CD4-positive, CD25-positive, alpha-beta regulatory T cell (primary cell): ENCODE measurements around the gene USP5. TPM values are rescaled to one million over a fixed set of nuclear protein-coding genes. Genes with fewer than 3 reads are reported as not detected.
A peak's percentile ranks its signal among the peaks of the same experiment; 100 is the strongest.
"Not testable (repeated sequence)": the region's sequence is repeated elsewhere in the genome, so short reads cannot be mapped to it uniquely, and the experiment has no call there.

Experiments used
- ATAC-seq, 2 donors: fragments of 150-1000 bp; cut with Tn5 transposase; one replicate each; pipeline ENCODE4 v1.10.0; 2021; ENCODE audit warnings: low read depth in 2 of 2, moderate number of reproducible peaks in 2 of 2, moderate library complexity in 1 of 2
- DNase-seq, 3 donors: peaks; one replicate each; pipeline versions ENCODE4 v3.0.0 to v3.0.0-alpha.2; 2012 to 2022; ENCODE audit warnings: mixed read lengths in 1 of 3
- H3K27ac ChIP-seq: one replicate; pipeline ENCODE4 v1.7.0; 2013; ENCODE audit warnings: mild to moderate bottlenecking, low read length; ENCODE audit not compliant: insufficient read depth, poor library complexity, severe bottlenecking
- H3K27me3 ChIP-seq: one replicate; pipeline ENCODE4 v1.7.0; 2013; ENCODE audit warnings: low read length; ENCODE audit not compliant: control insufficient read depth, insufficient read depth
- H3K36me3 ChIP-seq: one replicate; pipeline ENCODE4 v1.7.0; 2013; ENCODE audit warnings: mild to moderate bottlenecking, low read length, moderate library complexity; ENCODE audit not compliant: control insufficient read depth, insufficient read depth
- H3K4me1 ChIP-seq: 2 replicates; pipeline ENCODE4 v1.7.0; 2013; ENCODE audit warnings: mild to moderate bottlenecking, low read length; ENCODE audit not compliant: insufficient read depth, control insufficient read depth, poor library complexity, severe bottlenecking
- H3K4me3 ChIP-seq: one replicate; pipeline ENCODE4 v1.7.0; 2013; ENCODE audit warnings: low read depth, mild to moderate bottlenecking, low read length, moderate library complexity
- H3K9me3 ChIP-seq, 2 experiments: 1 replicate in 1 of 2; 2 replicates in 1 of 2; pipeline ENCODE4 v1.7.0; 2013; ENCODE audit warnings: low read length in 2 of 2, mild to moderate bottlenecking in 1 of 2, moderate library complexity in 1 of 2; ENCODE audit not compliant: control insufficient read depth in 2 of 2
- H3K27ac Mint-ChIP-seq, 3 donors: one replicate each; pipeline ENCODE4 v1.8.0; 2020 to 2022; ENCODE audit warnings: mild to moderate bottlenecking in 3 of 3, mixed read lengths in 3 of 3, moderate library complexity in 2 of 3
- H3K27me3 Mint-ChIP-seq: one replicate; pipeline ENCODE4 v1.8.0; 2022; ENCODE audit warnings: mild to moderate bottlenecking, mixed read lengths
- H3K36me3 Mint-ChIP-seq: one replicate; pipeline ENCODE4 v1.8.0; 2020; ENCODE audit warnings: mixed read lengths
- H3K4me1 Mint-ChIP-seq, 4 donors: one replicate each; pipeline ENCODE4 v1.8.0; 2020 to 2022; ENCODE audit warnings: mixed read lengths in 4 of 4, mild to moderate bottlenecking in 1 of 4
- H3K4me3 Mint-ChIP-seq, 4 donors: one replicate each; pipeline ENCODE4 v1.8.0; 2020 to 2022; ENCODE audit warnings: mild to moderate bottlenecking in 4 of 4, mixed read lengths in 4 of 4, moderate library complexity in 3 of 4
- H3K9me3 Mint-ChIP-seq, 7 donors: one replicate each; pipeline ENCODE4 v1.8.0; 2020 to 2022; ENCODE audit warnings: mixed read lengths in 7 of 7, mild to moderate bottlenecking in 3 of 7, moderate library complexity in 2 of 7
- polyA plus RNA-seq, 4 donors: library from polyadenylated mRNA; unstranded; fragments of 300-500 nt; fragmentation: Illumina TruSeq; gene quantifications; one replicate each; pipeline ENCODE4 v1.2.3, GENCODE V29; 2021
- total RNA-seq: library from RNA; stranded (reverse); gene quantifications from one replicate; pipeline ENCODE4 v1.2.3, GENCODE V29; 2022

USP5 gene
- total and polyA plus RNA-seq, 5 donors from 2014 or later, result 44.4 to 63.5 (median 50.0) TPM

GRCh38 chr12:6869049-6870021 is 17.4 kb downstream of the USP5 start:
- Histone ChIP-seq H3K4me1 (peaks cover 62% of the 10 kb centered on the region), H3K27me3 (no peaks in the 10 kb centered on the region), H3K4me3 (peak overlapping the region; percentile 69), H3K27ac (peak overlapping the region; percentile 78), H3K36me3 (peaks cover 12% of the 10 kb centered on the region), H3K9me3 (no peaks in the 10 kb centered on the region)
- Mint-ChIP-seq H3K4me1 (peaks cover 3 to 63% (median 37%) of the 10 kb centered on the region in 4 donors), H3K27ac (peak overlapping the region; percentile 84 to 90 (median 90)), H3K36me3 (peaks cover 15% of the 10 kb centered on the region), H3K4me3 (peak overlapping the region; percentile 89 to 93 (median 92)), H3K27me3 (no peaks in the 10 kb centered on the region), H3K9me3 (no peaks in the 10 kb centered on the region)
- ATAC-seq, result no peak
- peak; percentile 76 to 88 (median 84) for DNase-seq

- Mint-ChIP-seq H3K4me3 (peak overlapping the region; percentile 11 to 96 (median 62)), H3K36me3 (peaks cover 10% of the 10 kb centered on the region), H3K4me1 (peaks cover 3 to 71% (median 41%) of the 10 kb centered on the region in 4 donors)
- H3K9me3 ChIP-seq, H3K27me3 Mint-ChIP-seq, H3K27ac Mint-ChIP-seq, H3K27me3 ChIP-seq, H3K9me3 Mint-ChIP-seq, DNase-seq, ATAC-seq, H3K27ac ChIP-seq, H3K4me3 ChIP-seq: not testable (repeated sequence)
- Histone ChIP-seq H3K4me1 (peaks cover 62% of the 10 kb centered on the region), H3K36me3 (peaks cover 12% of the 10 kb centered on the region)
Observed at GRCh38 chr12:6870304-6870703, 18.4 kb downstream of the USP5 start.

- DNase-seq, result peak in 2 of 3 donors; percentile 25 to 74
- Mint-ChIP-seq H3K4me1 (peaks cover 3 to 75% (median 41%) of the 10 kb centered on the region in 4 donors), H3K4me3 (peak overlapping the region; percentile 90 to 96 (median 94)), H3K27ac (peak overlapping the region; percentile 82 to 92 (median 88)), H3K36me3 (peaks cover 14% of the 10 kb centered on the region), H3K9me3 (no peaks in the 10 kb centered on the region), H3K27me3 (no peaks in the 10 kb centered on the region)
- no peaks in the 10 kb centered on the region for H3K9me3 ChIP-seq
- H3K36me3 ChIP-seq, result peaks cover 8% of the 10 kb centered on the region
- peak overlapping the region; percentile 74 for H3K4me3 ChIP-seq
- peaks cover 62% of the 10 kb centered on the region for H3K4me1 ChIP-seq
- peak overlapping the region; percentile 85 for H3K27ac ChIP-seq
- no peaks in the 10 kb centered on the region for H3K27me3 ChIP-seq
- no peak for ATAC-seq
Observed at GRCh38 chr12:6871052-6871957, 19.4 kb downstream of the USP5 start.

- Histone ChIP-seq H3K4me1 (peaks cover 54% of the 10 kb centered on the region), H3K27ac (peak overlapping the region; percentile 85), H3K9me3 (no peaks in the 10 kb centered on the region), H3K27me3 (no peaks in the 10 kb centered on the region), H3K36me3 (peaks cover 8% of the 10 kb centered on the region), H3K4me3 (peak overlapping the region; percentile 75)
- peaks cover 14% of the 10 kb centered on the region for H3K36me3 Mint-ChIP-seq
- no peaks in the 10 kb centered on the region for H3K27me3 Mint-ChIP-seq
- no peaks in the 10 kb centered on the region for H3K9me3 Mint-ChIP-seq
- peak overlapping the region; percentile 32 to 92 (median 88) for H3K27ac Mint-ChIP-seq
- ATAC-seq (peak; percentile 34 to 40), DNase-seq (peak; percentile 76 to 86 (median 83))
- peak overlapping the region; percentile 90 to 96 (median 94) for H3K4me3 Mint-ChIP-seq
- H3K4me1 Mint-ChIP-seq, result peaks cover 7 to 66% (median 40%) of the 10 kb centered on the region in 4 donors
Observed at GRCh38 chr12:6872073-6873048, 20.4 kb downstream of the USP5 start.

GRCh38 chr12:6873094-6874014 is 21.4 kb downstream of the USP5 start, which contains the start of gene SPSB2:
TSS of gene SPSB2 (minus strand) at chr12:6873303. CDS start at chr12:6872901, 402 bp downstream.
- no peaks in the 10 kb centered on the region for H3K9me3 ChIP-seq
- peaks cover 8% of the 10 kb centered on the region for H3K36me3 ChIP-seq
- Mint-ChIP-seq H3K4me3 (peak within 1 kb of the TSS; percentile 90 to 96 (median 94)), H3K27ac (peak within 1 kb of the TSS; percentile 32 to 92 (median 90)), H3K27me3 (no peaks in the 10 kb centered on the region), H3K9me3 (no peaks in the 10 kb centered on the region), H3K4me1 (peaks cover 9 to 62% (median 37%) of the 10 kb centered on the region in 4 donors), H3K36me3 (peaks cover 14% of the 10 kb centered on the region)
- no peaks in the 10 kb centered on the region for H3K27me3 ChIP-seq
- DNase-seq, result peak; percentile 98 to 99 (median 98)
- H3K4me1 ChIP-seq, result peaks cover 50% of the 10 kb centered on the region
- peak within 1 kb of the TSS; percentile 85 for H3K27ac ChIP-seq
- H3K4me3 ChIP-seq, result peak within 1 kb of the TSS; percentile 85
- ATAC-seq, result peak; percentile 91 to 93

GRCh38 chr12:6874015-6874368 is 22.0 kb downstream of the USP5 start:
- H3K27me3 ChIP-seq, ATAC-seq, H3K9me3 ChIP-seq, H3K36me3 ChIP-seq, DNase-seq, H3K9me3 Mint-ChIP-seq, H3K27me3 Mint-ChIP-seq: not testable (repeated sequence)
- Histone ChIP-seq H3K4me3 (peak overlapping the region; percentile 85), H3K4me1 (peaks cover 44% of the 10 kb centered on the region), H3K27ac (peak overlapping the region; percentile 74)
- Mint-ChIP-seq H3K27ac (peak overlapping the region; percentile 14 to 90 (median 84)), H3K36me3 (peaks cover 14% of the 10 kb centered on the region), H3K4me3 (peak overlapping the region; percentile 90 to 96 (median 94)), H3K4me1 (peaks cover 9 to 55% (median 31%) of the 10 kb centered on the region in 4 donors)
